ENCODE data around the gene CREB5.
"Not testable (repeated sequence)": the region's sequence is repeated elsewhere in the genome, so short reads cannot be mapped to it uniquely, and the experiment has no call there.

Gene CREB5

GRCh38 chr7:28596245-28596935 is 184.1 kb downstream of the CREB5 start:
- no peaks in the 10 kb centered on the region for H3K4me1 ChIP-seq (ENCODE audit: insufficient read depth, low read length)
- no peaks in the 10 kb centered on the region for H3K9me3 ChIP-seq (ENCODE audit: control insufficient read depth, insufficient read depth, low read length)

GRCh38 chr7:28597284-28597683 is 185.0 kb downstream of the CREB5 start:
- H3K36me3 ChIP-seq (ENCODE audit: insufficient read depth, low read length), result no peaks in the 10 kb centered on the region
- H3K9me3 ChIP-seq (ENCODE audit: control insufficient read depth, insufficient read depth, low read length), result no peaks in the 10 kb centered on the region
- H3K4me1 ChIP-seq (ENCODE audit: insufficient read depth, low read length), result no peaks in the 10 kb centered on the region
- no peak overlapping the region for H3K9ac ChIP-seq (ENCODE audit: low read depth, low read length)

More at GRCh38 chr7:28596245-28596935, 184.1 kb downstream of the CREB5 start:
- H3K9ac ChIP-seq (ENCODE audit: low read depth, low read length), result no peak overlapping the region
- no peaks in the 10 kb centered on the region for H3K36me3 ChIP-seq (ENCODE audit: insufficient read depth, low read length)

GRCh38 chr7:28598037-28598436 is 185.7 kb downstream of the CREB5 start:
- H3K9ac ChIP-seq (ENCODE audit: low read depth, low read length); H3K4me1 ChIP-seq (ENCODE audit: insufficient read depth, low read length); H3K36me3 ChIP-seq (ENCODE audit: insufficient read depth, low read length); H3K9me3 ChIP-seq (ENCODE audit: control insufficient read depth, insufficient read depth, low read length): not testable (repeated sequence)

- no peak overlapping the region for H3K9ac ChIP-seq (ENCODE audit: low read depth, low read length)
- no peaks in the 10 kb centered on the region for H3K9me3 ChIP-seq (ENCODE audit: control insufficient read depth, insufficient read depth, low read length)
- no peaks in the 10 kb centered on the region for H3K4me1 ChIP-seq (ENCODE audit: insufficient read depth, low read length)
- no peaks in the 10 kb centered on the region for H3K36me3 ChIP-seq (ENCODE audit: insufficient read depth, low read length)
Observed at GRCh38 chr7:28598586-28598985, 186.3 kb downstream of the CREB5 start.

GRCh38 chr7:28599411-28599810 is 187.1 kb downstream of the CREB5 start:
- H3K4me1 ChIP-seq (ENCODE audit: insufficient read depth, low read length), result no peaks in the 10 kb centered on the region
- no peaks in the 10 kb centered on the region for H3K36me3 ChIP-seq (ENCODE audit: insufficient read depth, low read length)
- no peak overlapping the region for H3K9ac ChIP-seq (ENCODE audit: low read depth, low read length)
- H3K9me3 ChIP-seq (ENCODE audit: control insufficient read depth, insufficient read depth, low read length), result no peaks in the 10 kb centered on the region

GRCh38 chr7:28602282-28602681 is 190.0 kb downstream of the CREB5 start:
- no peak overlapping the region for H3K9ac ChIP-seq (ENCODE audit: low read depth, low read length)
- no peaks in the 10 kb centered on the region for H3K36me3 ChIP-seq (ENCODE audit: insufficient read depth, low read length)
- no peaks in the 10 kb centered on the region for H3K9me3 ChIP-seq (ENCODE audit: control insufficient read depth, insufficient read depth, low read length)
- H3K4me1 ChIP-seq (ENCODE audit: insufficient read depth, low read length), result no peaks in the 10 kb centered on the region

GRCh38 chr7:28605427-28606085 is 193.2 kb downstream of the CREB5 start:
- no peaks in the 10 kb centered on the region for H3K4me1 ChIP-seq (ENCODE audit: insufficient read depth, low read length)
- H3K36me3 ChIP-seq (ENCODE audit: insufficient read depth, low read length), result no peaks in the 10 kb centered on the region
- no peak overlapping the region for H3K9ac ChIP-seq (ENCODE audit: low read depth, low read length)
- H3K9me3 ChIP-seq (ENCODE audit: control insufficient read depth, insufficient read depth, low read length), result no peaks in the 10 kb centered on the region

GRCh38 chr7:28606421-28606820 is 194.1 kb downstream of the CREB5 start:
- Histone ChIP-seq H3K9me3 (ENCODE audit: control insufficient read depth, insufficient read depth, low read length) (no peaks in the 10 kb centered on the region), H3K4me1 (ENCODE audit: insufficient read depth, low read length) (no peaks in the 10 kb centered on the region), H3K9ac (ENCODE audit: low read depth, low read length) (no peak overlapping the region), H3K36me3 (ENCODE audit: insufficient read depth, low read length) (no peaks in the 10 kb centered on the region)

- H3K36me3 ChIP-seq (ENCODE audit: insufficient read depth, low read length), result no peaks in the 10 kb centered on the region
- no peak overlapping the region for H3K9ac ChIP-seq (ENCODE audit: low read depth, low read length)
- peaks cover 4% of the 10 kb centered on the region; the same call in 1 of the 2 replicates for H3K4me1 ChIP-seq (ENCODE audit: insufficient read depth, low read length)
- no peaks in the 10 kb centered on the region for H3K9me3 ChIP-seq (ENCODE audit: control insufficient read depth, insufficient read depth, low read length)
Observed at GRCh38 chr7:28607855-28608193, 195.5 kb downstream of the CREB5 start.

GRCh38 chr7:28608237-28608656 is 195.9 kb downstream of the CREB5 start:
- Histone ChIP-seq H3K9ac (ENCODE audit: low read depth, low read length) (no peak overlapping the region), H3K36me3 (ENCODE audit: insufficient read depth, low read length) (no peaks in the 10 kb centered on the region), H3K9me3 (ENCODE audit: control insufficient read depth, insufficient read depth, low read length) (no peaks in the 10 kb centered on the region), H3K4me1 (ENCODE audit: insufficient read depth, low read length) (peaks cover 8% of the 10 kb centered on the region; the same call in 1 of the 2 replicates)

GRCh38 chr7:28608731-28609130 is 196.4 kb downstream of the CREB5 start:
- Histone ChIP-seq H3K36me3 (ENCODE audit: insufficient read depth, low read length) (no peaks in the 10 kb centered on the region), H3K9me3 (ENCODE audit: control insufficient read depth, insufficient read depth, low read length) (no peaks in the 10 kb centered on the region), H3K9ac (ENCODE audit: low read depth, low read length) (no peak overlapping the region), H3K4me1 (ENCODE audit: insufficient read depth, low read length) (peaks cover 10% of the 10 kb centered on the region; the same call in 1 of the 2 replicates)

- H3K9ac ChIP-seq (ENCODE audit: low read depth, low read length), result no peak overlapping the region
- no peaks in the 10 kb centered on the region for H3K9me3 ChIP-seq (ENCODE audit: control insufficient read depth, insufficient read depth, low read length)
- H3K4me1 ChIP-seq (ENCODE audit: insufficient read depth, low read length), result peaks cover 10% of the 10 kb centered on the region; the same call in 1 of the 2 replicates
- no peaks in the 10 kb centered on the region for H3K36me3 ChIP-seq (ENCODE audit: insufficient read depth, low read length)
Observed at GRCh38 chr7:28609608-28610007, 197.3 kb downstream of the CREB5 start.

GRCh38 chr7:28611399-28611897 is 199.1 kb downstream of the CREB5 start:
- not testable (repeated sequence) for H3K9ac ChIP-seq (ENCODE audit: low read depth, low read length); H3K9me3 ChIP-seq (ENCODE audit: control insufficient read depth, insufficient read depth, low read length); H3K36me3 ChIP-seq (ENCODE audit: insufficient read depth, low read length); H3K4me1 ChIP-seq (ENCODE audit: insufficient read depth, low read length)

GRCh38 chr7:28613262-28613661 is 200.9 kb downstream of the CREB5 start:
- no peaks in the 10 kb centered on the region for H3K36me3 ChIP-seq (ENCODE audit: insufficient read depth, low read length)
- no peak overlapping the region for H3K9ac ChIP-seq (ENCODE audit: low read depth, low read length)
- no peaks in the 10 kb centered on the region for H3K9me3 ChIP-seq (ENCODE audit: control insufficient read depth, insufficient read depth, low read length)
- H3K4me1 ChIP-seq (ENCODE audit: insufficient read depth, low read length), result peaks cover 10% of the 10 kb centered on the region; the same call in 1 of the 2 replicates

- H3K9ac ChIP-seq (ENCODE audit: low read depth, low read length), result no peak overlapping the region
- no peaks in the 10 kb centered on the region for H3K9me3 ChIP-seq (ENCODE audit: control insufficient read depth, insufficient read depth, low read length)
- no peaks in the 10 kb centered on the region for H3K36me3 ChIP-seq (ENCODE audit: insufficient read depth, low read length)
Observed at GRCh38 chr7:28615091-28615490, 202.8 kb downstream of the CREB5 start.

More at GRCh38 chr7:28615091-28615490, 202.8 kb downstream of the CREB5 start:
- peaks cover 10% of the 10 kb centered on the region; the same call in 1 of the 2 replicates for H3K4me1 ChIP-seq (ENCODE audit: insufficient read depth, low read length)
